Prostate gland (tissue), 2 donors: Measurements from ENCODE around the gene RNF157. TPM values are rescaled to one million over a fixed set of nuclear protein-coding genes. Genes with fewer than 3 reads are reported as not detected.

Source experiments
- DNase-seq: peaks from one replicate; pipeline ENCODE4 v3.0.0-alpha.2; 2019; ENCODE audit warnings: low spot score
- H3K27ac ChIP-seq, 2 donors: fragments of 200-600 bp; sonication (generic); 2 replicates each; pipeline ENCODE4 v1.5.1; 2017 to 2019
- H3K27me3 ChIP-seq: fragments of 200-600 bp; sonication (generic); replicated peaks from 2 replicates; pipeline ENCODE4 v1.5.1; 2019; ENCODE audit not compliant: insufficient read depth
- H3K36me3 ChIP-seq, 2 donors: fragments of 200-600 bp; sonication (generic); 1 replicate in 1 of 2; 2 replicates in 1 of 2; pipeline versions ENCODE4 v1.5.1 to v1.8.1; 2017 to 2019
- H3K4me1 ChIP-seq: fragments of 200-600 bp; sonication (generic); replicated peaks from 2 replicates; pipeline ENCODE4 v1.5.1; 2019
- H3K4me3 ChIP-seq, 2 donors: fragments of 200-600 bp; sonication (generic); 2 replicates each; pipeline ENCODE4 v1.5.1; 2017 to 2019
- H3K9me3 ChIP-seq: fragments of 200-600 bp; sonication (generic); 2 replicates; pipeline ENCODE4 v1.5.1; 2017
- CTCF ChIP-seq, 4 experiments: fragments of 200-600 bp in 2 of 4; fragments of 450-650 bp in 2 of 4; sonication (generic) in 2 of 4; IDR thresholded peaks; 1 replicate in 3 of 4; 2 replicates in 1 of 4; pipeline ENCODE4 v1.5.1; 2016 to 2019; ENCODE audit warnings: antibody characterized with exemption in 4 of 4, mild to moderate bottlenecking in 2 of 4, moderate library complexity in 2 of 4
- POLR2A ChIP-seq: fragments of 450-650 bp; IDR thresholded peaks from one replicate; pipeline ENCODE4 v1.6.1; 2016; ENCODE audit warnings: antibody characterized with exemption, mild to moderate bottlenecking
- POLR2AphosphoS5 ChIP-seq: sonication (generic); formaldehyde crosslinking; IDR thresholded peaks from one replicate; pipeline ENCODE4 v1.6.1; 2017; ENCODE audit warnings: antibody characterized with exemption
- WGBS: methylation state at CpG from one replicate; pipeline ENCODE4 v1.1.5; 2018; 5-methylcytosine and 5-hydroxymethylcytosine counted together
- intact Hi-C: fragments of 100-400 bp; cut with DNase I; formaldehyde crosslinking; loops from one replicate; pipeline ENCODE4 v1.14.2; 2022
- total RNA-seq, 2 donors: library from RNA; depleted of rRNA; stranded (reverse); fragments of >200 nt; gene quantifications; one replicate each; pipeline ENCODE4 v1.1.0, GENCODE V29; 2016

The RNF157 gene
- total RNA-seq, 2 donors from 2014 or later = 1.6 to 47.5 TPM

GRCh38 chr17:76150712-76151622, 89.3 kb downstream of the RNF157 start:
- Histone ChIP-seq H3K27ac (peak overlapping the region; percentile 45), H3K27me3 (no peaks in the 10 kb centered on the region), H3K4me1 (peaks cover 4% of the 10 kb centered on the region), H3K36me3 (no peaks in the 10 kb centered on the region), H3K4me3 (no peak overlapping the region), H3K9me3 (no peaks in the 10 kb centered on the region)
- intact Hi-C loops = no loop called here
- peak; percentile 60 for DNase-seq
- TF ChIP-seq POLR2AphosphoS5 (peak; percentile 34), CTCF (IDR thresholded peaks at IDR 0.05) (no peak)
- WGBS = 64% methylated on average over 23 of the region's 23 CpGs

GRCh38 chr17:76149214-76149613, 91.1 kb downstream of the RNF157 start:
- intact Hi-C loops = no loop called here
- Histone ChIP-seq H3K27me3 (no peaks in the 10 kb centered on the region), H3K4me1 (no peaks in the 10 kb centered on the region), H3K27ac (no peak overlapping the region), H3K36me3 (no peaks in the 10 kb centered on the region), H3K4me3 (no peak overlapping the region), H3K9me3 (no peaks in the 10 kb centered on the region)
- no peak for DNase-seq
- TF ChIP-seq POLR2AphosphoS5 (no peak), POLR2A (no peak)
- WGBS = 87% methylated on average over 10 of the region's 10 CpGs

DNA sequence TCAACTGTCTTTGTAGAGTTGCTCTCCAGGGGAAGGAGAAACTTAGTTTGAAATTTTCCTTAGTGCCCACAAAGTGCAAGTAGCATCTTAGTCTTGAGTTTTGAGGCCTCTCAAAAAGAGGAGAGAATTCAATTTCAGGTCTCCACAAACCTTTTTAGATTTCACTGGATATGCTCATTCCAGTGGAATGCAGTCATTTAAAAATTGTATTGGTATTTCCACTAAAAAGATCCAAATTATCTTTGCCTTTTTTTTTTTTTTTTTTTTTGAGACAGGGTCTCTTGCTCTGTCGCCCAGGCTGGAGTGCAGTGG, 92.3 kb downstream of the RNF157 start:
- 91% methylated on average over 1 of the region's 1 CpG for WGBS

GRCh38 chr17:76147211-76148014, 92.9 kb downstream of the RNF157 start:
- H3K36me3 ChIP-seq = no peaks in the 10 kb centered on the region
- no peaks in the 10 kb centered on the region for H3K9me3 ChIP-seq
- H3K4me3 ChIP-seq = no peak overlapping the region
- no peaks in the 10 kb centered on the region for H3K27me3 ChIP-seq
- intact Hi-C loops = no loop called here
- H3K27ac ChIP-seq = no peak overlapping the region
- no peaks in the 10 kb centered on the region for H3K4me1 ChIP-seq
- TF ChIP-seq POLR2A (no peak), POLR2AphosphoS5 (no peak), CTCF (IDR thresholded peaks at IDR 0.05) (peak in 3 of 4 experiments; percentile 42 to 69 (median 55))
- DNase-seq = no peak
- WGBS = 72% methylated on average over 13 of the region's 13 CpGs

More for the DNA sequence above, 92.3 kb downstream of the RNF157 start:
- intact Hi-C loops = no loop called here
- DNase-seq = no peak
- TF ChIP-seq POLR2A (no peak), POLR2AphosphoS5 (no peak), CTCF (IDR thresholded peaks at IDR 0.05) (peak in 1 of 4 experiments; percentile 1)
- no peaks in the 10 kb centered on the region for H3K36me3 ChIP-seq
- no peak overlapping the region for H3K27ac ChIP-seq
- H3K27me3 ChIP-seq = no peaks in the 10 kb centered on the region
- H3K4me1 ChIP-seq = no peaks in the 10 kb centered on the region
- H3K9me3 ChIP-seq = no peaks in the 10 kb centered on the region
- H3K4me3 ChIP-seq = no peak overlapping the region

- no peaks in the 10 kb centered on the region for H3K9me3 ChIP-seq
- DNase-seq = no peak
- H3K36me3 ChIP-seq = no peaks in the 10 kb centered on the region
- 92% methylated on average over 22 of the region's 22 CpGs for WGBS
- no peak overlapping the region for H3K27ac ChIP-seq
- H3K4me1 ChIP-seq = no peaks in the 10 kb centered on the region
- intact Hi-C loops = no loop called here
- H3K27me3 ChIP-seq = no peaks in the 10 kb centered on the region
- no peak for TF ChIP-seq POLR2A
- TF ChIP-seq POLR2AphosphoS5 = no peak
- no peak for TF ChIP-seq CTCF (IDR thresholded peaks at IDR 0.05)
- no peak overlapping the region for H3K4me3 ChIP-seq
These were observed 94.0 kb downstream of the RNF157 start for GRCh38 chr17:76146053-76146851.
